Kidney epithelial cell (primary cell): Measurements from ENCODE around the gene PALM. TPM values are rescaled to one million over a fixed set of nuclear protein-coding genes. Genes with fewer than 3 reads are reported as not detected.
"Not testable (repeated sequence)": the region's sequence is repeated elsewhere in the genome, so short reads cannot be mapped to it uniquely, and the experiment has no call there.

Experiments
- DNase-seq: peaks from one replicate; pipeline ENCODE4 v3.0.0-alpha.2; 2010; ENCODE audit warnings: low read depth
- H3K27me3 ChIP-seq: 2 replicates; pipeline ENCODE4 v1.6.0; 2011; ENCODE audit warnings: low read length; ENCODE audit not compliant: control insufficient read depth, insufficient read depth
- H3K36me3 ChIP-seq: 2 replicates; pipeline ENCODE4 v1.5.1; 2011; ENCODE audit warnings: low read length; ENCODE audit not compliant: control insufficient read depth, insufficient read depth
- H3K4me3 ChIP-seq: 2 replicates; pipeline ENCODE4 v1.5.1; 2011; ENCODE audit warnings: low read depth, mild to moderate bottlenecking, control low read depth, low read length
- CTCF ChIP-seq: IDR thresholded peaks from 2 replicates; pipeline ENCODE4 v1.5.1; 2011; ENCODE audit warnings: mild to moderate bottlenecking, moderate library complexity, low read length, control low read depth, inconsistent platforms; ENCODE audit not compliant: insufficient read depth, poor library complexity, severe bottlenecking
- total RNA-seq: library from RNA; depleted of rRNA; stranded (reverse); fragments of >200 nt; gene quantifications from 2 replicates; pipeline ENCODE4 v1.2.3, GENCODE V29; 2015

PALM gene
- total RNA-seq, 1 donor from 2014 or later: 49.8 TPM

- Histone ChIP-seq H3K27me3 (no peaks in the 10 kb centered on the region), H3K36me3 (no peaks in the 10 kb centered on the region), H3K4me3 (no peak overlapping the region)
- TF ChIP-seq CTCF: no peak
- no peak for DNase-seq
Observed at GRCh38 chr19:736125-736524, 27.4 kb downstream of the PALM start.

DNA sequence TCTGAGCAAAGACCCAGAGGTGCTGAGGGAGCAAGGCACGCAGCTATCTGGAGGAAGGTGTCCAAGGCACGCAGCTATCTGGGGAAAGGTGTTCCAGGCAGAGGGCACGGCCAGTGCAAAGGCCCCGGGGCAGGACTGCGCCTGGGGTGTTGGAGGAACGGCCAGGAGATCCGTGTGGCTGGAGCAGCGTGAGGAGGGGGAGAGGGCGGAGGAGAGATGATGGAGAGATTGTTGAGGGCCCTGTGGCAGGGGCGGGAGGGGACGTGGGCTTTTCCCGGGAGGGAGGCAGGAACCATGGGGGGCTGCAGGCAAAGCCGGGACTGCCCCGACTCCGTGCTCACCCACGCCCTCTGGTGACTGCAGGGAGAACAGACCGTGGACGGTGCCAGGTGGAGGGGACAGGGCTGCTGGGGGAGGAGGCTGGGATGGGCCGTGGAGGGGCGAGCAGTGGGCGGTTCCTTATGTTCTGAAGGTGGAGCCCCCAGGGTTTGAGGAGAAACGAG, 28.9 kb downstream of the PALM start:
- DNase-seq: no peak
- Histone ChIP-seq H3K4me3 (no peak overlapping the region), H3K27me3 (no peaks in the 10 kb centered on the region), H3K36me3 (no peaks in the 10 kb centered on the region)
- peak; percentile 70 for TF ChIP-seq CTCF

GRCh38 chr19:738509-739128, 29.9 kb downstream of the PALM start:
- DNase-seq: no peak
- no peak for TF ChIP-seq CTCF
- no peaks in the 10 kb centered on the region for H3K27me3 ChIP-seq
- no peak overlapping the region for H3K4me3 ChIP-seq
- H3K36me3 ChIP-seq: no peaks in the 10 kb centered on the region

DNA sequence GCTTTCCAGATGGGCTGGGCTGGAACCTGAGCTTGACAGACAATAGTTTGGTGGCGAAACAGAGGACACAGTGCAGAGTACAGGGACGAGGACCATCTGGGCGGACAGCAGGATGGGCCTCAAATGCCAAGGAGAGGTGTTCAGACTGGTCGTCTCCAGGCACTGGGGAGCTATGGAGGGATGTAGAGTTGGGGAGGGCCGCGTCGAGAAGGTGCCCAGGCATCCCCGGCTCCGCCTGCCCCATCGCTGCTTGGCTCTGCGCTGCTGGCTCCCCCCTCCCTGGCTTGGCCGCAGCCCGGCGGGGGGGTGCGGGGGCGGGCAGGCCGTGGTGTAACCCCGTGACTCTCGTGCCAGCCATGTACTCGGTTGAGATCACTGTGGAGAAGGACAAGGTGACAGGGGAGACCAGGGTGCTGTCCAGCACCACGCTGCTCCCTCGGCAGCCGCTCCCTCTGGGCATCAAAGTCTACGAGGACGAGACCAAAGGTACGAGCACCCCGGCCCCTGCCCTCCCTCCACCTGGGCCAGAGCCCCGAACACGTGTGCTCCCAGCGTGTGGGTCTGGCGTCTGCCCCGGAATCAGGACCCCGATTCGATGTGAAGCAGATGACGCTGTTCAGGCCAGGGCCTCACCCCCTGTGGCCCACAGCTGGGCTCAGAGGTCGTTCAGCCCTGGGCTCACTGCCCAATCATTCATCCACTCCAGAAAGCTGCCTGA, 31.4 kb downstream of the PALM start:
- no peak for TF ChIP-seq CTCF
- DNase-seq: no peak
- no peak overlapping the region for H3K4me3 ChIP-seq
- H3K36me3 ChIP-seq: no peaks in the 10 kb centered on the region
- H3K27me3 ChIP-seq: no peaks in the 10 kb centered on the region

- not testable (repeated sequence) for H3K4me3 ChIP-seq, H3K36me3 ChIP-seq, DNase-seq, H3K27me3 ChIP-seq
Observed at GRCh38 chr19:740816-741505, 32.2 kb downstream of the PALM start.

DNA sequence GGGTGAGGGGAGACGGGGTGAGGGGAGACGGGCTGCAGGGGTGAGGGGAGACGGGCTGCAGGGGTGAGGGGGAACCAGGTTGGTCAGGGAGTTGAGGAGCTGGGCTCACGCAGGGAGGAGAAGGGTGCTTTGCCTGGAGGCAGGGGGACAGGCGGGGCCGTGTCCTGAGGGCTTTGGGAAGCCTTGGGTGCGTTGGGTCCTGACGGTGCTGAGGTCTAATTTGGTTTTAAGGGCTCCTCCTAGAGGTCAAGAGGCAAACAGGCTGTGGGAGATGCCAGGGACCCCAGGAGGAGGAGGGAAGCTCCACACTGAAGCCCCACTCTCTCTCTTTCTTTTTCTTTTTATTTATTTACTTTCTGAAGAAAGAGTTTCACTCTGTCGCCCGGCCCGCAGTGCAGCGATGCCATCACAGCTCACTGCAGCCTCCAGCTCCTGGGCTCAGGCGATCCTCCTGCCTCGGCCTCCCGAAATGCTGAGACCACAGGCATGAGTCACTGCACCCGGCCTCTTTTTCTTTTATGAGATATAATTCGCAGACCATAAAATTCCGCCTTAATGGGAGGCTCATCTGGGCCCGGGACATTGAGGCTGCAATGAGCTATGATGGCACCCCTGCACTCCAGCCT, 32.9 kb downstream of the PALM start:
- no peaks in the 10 kb centered on the region for H3K36me3 ChIP-seq
- DNase-seq: no peak
- peak; percentile 3 for TF ChIP-seq CTCF
- no peaks in the 10 kb centered on the region for H3K27me3 ChIP-seq
- H3K4me3 ChIP-seq: no peak overlapping the region
